GM12864 (cell line): Measurements from ENCODE around the gene ENSA.
"Not testable (repeated sequence)": the region's sequence is repeated elsewhere in the genome, so short reads cannot be mapped to it uniquely, and the experiment has no call there.

Experiments
- DNase-seq: peaks from one replicate; pipeline ENCODE4 v3.0.0-alpha.2; 2011; ENCODE audit warnings: low read depth
- H3K4me3 ChIP-seq: 2 replicates; pipeline ENCODE4 v1.5.1; 2011; ENCODE audit warnings: mild to moderate bottlenecking, low read depth, low read length, control low read depth
- CTCF ChIP-seq: IDR thresholded peaks from 2 replicates; pipeline ENCODE4 v1.5.1; 2011; ENCODE audit warnings: low read depth, mild to moderate bottlenecking, moderate library complexity, low read length, control low read depth, inconsistent platforms; ENCODE audit errors: missing control alignments

Gene ENSA

GRCh38 chr1:150615346-150616201 lies 13.8 kb downstream of the ENSA start:
- no peak for DNase-seq
- TF ChIP-seq CTCF: no peak
- H3K4me3 ChIP-seq: no peak overlapping the region

- peak; percentile 72 for DNase-seq
- H3K4me3 ChIP-seq: no peak overlapping the region
- no peak for TF ChIP-seq CTCF
Observed at GRCh38 chr1:150613061-150613920, 16.1 kb downstream of the ENSA start.

GRCh38 chr1:150612014-150612345 lies 17.4 kb downstream of the ENSA start:
- TF ChIP-seq CTCF: no peak
- peak overlapping the region; percentile 6; the same call in 1 of the 2 replicates for H3K4me3 ChIP-seq
- no peak for DNase-seq

- no peak for DNase-seq
- H3K4me3 ChIP-seq: no peak overlapping the region
- TF ChIP-seq CTCF: no peak
Observed at GRCh38 chr1:150610576-150610975, 18.8 kb downstream of the ENSA start.

GRCh38 chr1:150609732-150610131 lies 19.7 kb downstream of the ENSA start:
- no peak for DNase-seq
- H3K4me3 ChIP-seq: no peak overlapping the region
- no peak for TF ChIP-seq CTCF

- DNase-seq: no peak
- no peak overlapping the region for H3K4me3 ChIP-seq
Observed at GRCh38 chr1:150606463-150607142, 22.8 kb downstream of the ENSA start.

GRCh38 chr1:150605451-150605731 lies 24.0 kb downstream of the ENSA start:
- not testable (repeated sequence) for H3K4me3 ChIP-seq, DNase-seq

More at GRCh38 chr1:150606463-150607142, 22.8 kb downstream of the ENSA start:
- no peak for TF ChIP-seq CTCF
